Measurements from ENCODE around the gene ADGRG6.

GRCh38 chr6:142408409-142408808 is 106.6 kb downstream of the ADGRG6 start:
- TF ChIP-seq EP300 (IDR thresholded peaks at IDR 0.05; ENCODE audit: borderline replicate concordance in 1 of 2, low read depth in 2 of 2, low read length in 2 of 2) (no peak), RFX5 (IDR thresholded peaks at IDR 0.05; ENCODE audit: borderline replicate concordance, low read depth, low read length) (no peak), MAFK (IDR thresholded peaks at IDR 0.05; ENCODE audit: low read depth, low read length) (no peak), HDAC6 (IDR thresholded peaks at IDR 0.05; ENCODE audit: low read depth, low read length) (no peak), YY1 (IDR thresholded peaks at IDR 0.05; ENCODE audit: low read depth, low read length) (no peak)

Measured in H1 (cell line).